Memory B cell (primary cell): ENCODE results near the gene KRTAP5-8.
"Not testable (repeated sequence)": the region's sequence is repeated elsewhere in the genome, so short reads cannot be mapped to it uniquely, and the experiment has no call there.

Source experiments
- ATAC-seq: fragments of 150-1000 bp; cut with Tn5 transposase; 2 replicates; pipeline ENCODE4 v1.10.0; 2021; ENCODE audit warnings: low read depth, mild to moderate bottlenecking, moderate library complexity
- DNase-seq, 2 donors: peaks; one replicate each; pipeline ENCODE4 v3.0.0; 2022; ENCODE audit warnings: low spot score in 2 of 2
- H3K27ac Mint-ChIP-seq: one replicate; pipeline ENCODE4 v1.8.0; 2022; ENCODE audit warnings: mild to moderate bottlenecking, moderate library complexity, mixed read lengths
- H3K27me3 Mint-ChIP-seq: one replicate; pipeline ENCODE4 v1.8.0; 2022; ENCODE audit warnings: mixed read lengths
- H3K36me3 Mint-ChIP-seq: one replicate; pipeline ENCODE4 v1.8.0; 2022; ENCODE audit warnings: mild to moderate bottlenecking, mixed read lengths
- H3K4me1 Mint-ChIP-seq: one replicate; pipeline ENCODE4 v1.8.0; 2022; ENCODE audit warnings: mixed read lengths
- H3K4me3 Mint-ChIP-seq: one replicate; pipeline ENCODE4 v1.8.0; 2022; ENCODE audit warnings: mild to moderate bottlenecking, moderate library complexity, mixed read lengths
- H3K9me3 Mint-ChIP-seq: one replicate; pipeline ENCODE4 v1.8.0; 2022; ENCODE audit warnings: mixed read lengths

The KRTAP5-8 gene

GRCh38 chr11:71527576-71528210 is 10.1 kb upstream of the KRTAP5-8 start:
- H3K9me3 Mint-ChIP-seq: no peaks in the 10 kb centered on the region
- no peak overlapping the region for H3K4me3 Mint-ChIP-seq
- DNase-seq (no peak), ATAC-seq (no peak)
- H3K36me3 Mint-ChIP-seq: peaks cover 5% of the 10 kb centered on the region
- peaks cover 2% of the 10 kb centered on the region for H3K27me3 Mint-ChIP-seq
- H3K27ac Mint-ChIP-seq: no peak overlapping the region
- H3K4me1 Mint-ChIP-seq: peaks cover 3% of the 10 kb centered on the region

GRCh38 chr11:71530602-71531001 is 7.2 kb upstream of the KRTAP5-8 start:
- Mint-ChIP-seq H3K4me1 (peaks cover 3% of the 10 kb centered on the region), H3K27ac (peak overlapping the region; percentile 5), H3K4me3 (no peak overlapping the region), H3K9me3 (no peaks in the 10 kb centered on the region), H3K27me3 (peaks cover 2% of the 10 kb centered on the region), H3K36me3 (peaks cover 3% of the 10 kb centered on the region)
- ATAC-seq (peak; percentile 56), DNase-seq (no peak)

GRCh38 chr11:71532036-71532610 is 5.7 kb upstream of the KRTAP5-8 start:
- no peaks in the 10 kb centered on the region for H3K9me3 Mint-ChIP-seq
- DNase-seq: no peak
- ATAC-seq: no peak
- H3K36me3 Mint-ChIP-seq: peaks cover 3% of the 10 kb centered on the region
- peaks cover 4% of the 10 kb centered on the region for H3K27me3 Mint-ChIP-seq
- H3K4me1 Mint-ChIP-seq: peaks cover 3% of the 10 kb centered on the region
- no peak overlapping the region for H3K27ac Mint-ChIP-seq
- no peak overlapping the region for H3K4me3 Mint-ChIP-seq

- H3K4me1 Mint-ChIP-seq, ATAC-seq, H3K9me3 Mint-ChIP-seq, H3K36me3 Mint-ChIP-seq, DNase-seq, H3K27ac Mint-ChIP-seq, H3K4me3 Mint-ChIP-seq: not testable (repeated sequence)
- H3K27me3 Mint-ChIP-seq: peaks cover 14% of the 10 kb centered on the region
Observed at GRCh38 chr11:71534711-71535608, 2.9 kb upstream of the KRTAP5-8 start.

GRCh38 chr11:71535825-71536224 is 2.0 kb upstream of the KRTAP5-8 start:
- no peak overlapping the region for H3K4me3 Mint-ChIP-seq
- peaks cover 16% of the 10 kb centered on the region for H3K27me3 Mint-ChIP-seq
- no peaks in the 10 kb centered on the region for H3K4me1 Mint-ChIP-seq
- ATAC-seq (no peak), DNase-seq (no peak)
- H3K36me3 Mint-ChIP-seq: peaks cover 7% of the 10 kb centered on the region
- peaks cover 2% of the 10 kb centered on the region for H3K9me3 Mint-ChIP-seq
- H3K27ac Mint-ChIP-seq: no peak overlapping the region

- Mint-ChIP-seq H3K27me3 (peaks cover 21% of the 10 kb centered on the region), H3K4me1 (no peaks in the 10 kb centered on the region), H3K27ac (no peak overlapping the region), H3K36me3 (peaks cover 8% of the 10 kb centered on the region), H3K4me3 (no peak overlapping the region), H3K9me3 (peaks cover 9% of the 10 kb centered on the region)
- ATAC-seq: no peak
- DNase-seq: no peak
Observed at GRCh38 chr11:71537537-71537936, 288 bp upstream of the KRTAP5-8 start.

GRCh38 chr11:71538666-71538990 is 803 bp downstream of the KRTAP5-8 start:
- Mint-ChIP-seq H3K9me3 (peaks cover 9% of the 10 kb centered on the region), H3K27ac (no peak overlapping the region), H3K4me1 (peaks cover 6% of the 10 kb centered on the region), H3K27me3 (peaks cover 25% of the 10 kb centered on the region), H3K4me3 (no peak overlapping the region), H3K36me3 (peaks cover 8% of the 10 kb centered on the region)
- ATAC-seq (no peak), DNase-seq (no peak)

GRCh38 chr11:71539017-71539416 is 1.2 kb downstream of the KRTAP5-8 start:
- no peak for DNase-seq
- no peak for ATAC-seq
- H3K27ac Mint-ChIP-seq: no peak overlapping the region
- peaks cover 9% of the 10 kb centered on the region for H3K9me3 Mint-ChIP-seq
- peaks cover 9% of the 10 kb centered on the region for H3K4me1 Mint-ChIP-seq
- peaks cover 25% of the 10 kb centered on the region for H3K27me3 Mint-ChIP-seq
- no peak overlapping the region for H3K4me3 Mint-ChIP-seq
- H3K36me3 Mint-ChIP-seq: peaks cover 8% of the 10 kb centered on the region

- peaks cover 11% of the 10 kb centered on the region for H3K4me1 Mint-ChIP-seq
- not testable (repeated sequence) for DNase-seq, H3K27ac Mint-ChIP-seq, ATAC-seq, H3K4me3 Mint-ChIP-seq, H3K9me3 Mint-ChIP-seq, H3K36me3 Mint-ChIP-seq
- H3K27me3 Mint-ChIP-seq: peaks cover 25% of the 10 kb centered on the region
Observed at GRCh38 chr11:71539971-71540370, 2.1 kb downstream of the KRTAP5-8 start.

GRCh38 chr11:71540521-71541304 is 2.9 kb downstream of the KRTAP5-8 start:
- not testable (repeated sequence) for DNase-seq, H3K36me3 Mint-ChIP-seq, H3K27ac Mint-ChIP-seq, H3K9me3 Mint-ChIP-seq, H3K4me3 Mint-ChIP-seq, ATAC-seq
- Mint-ChIP-seq H3K27me3 (peaks cover 25% of the 10 kb centered on the region), H3K4me1 (peaks cover 11% of the 10 kb centered on the region)

- H3K27me3 Mint-ChIP-seq: peaks cover 29% of the 10 kb centered on the region
- H3K9me3 Mint-ChIP-seq: peaks cover 15% of the 10 kb centered on the region
- H3K36me3 Mint-ChIP-seq: peaks cover 14% of the 10 kb centered on the region
- H3K4me3 Mint-ChIP-seq: no peak overlapping the region
- DNase-seq (no peak), ATAC-seq (no peak)
- peaks cover 11% of the 10 kb centered on the region for H3K4me1 Mint-ChIP-seq
- no peak overlapping the region for H3K27ac Mint-ChIP-seq
Observed at GRCh38 chr11:71542382-71542781, 4.6 kb downstream of the KRTAP5-8 start.

- no peak for ATAC-seq
- no peak overlapping the region for H3K27ac Mint-ChIP-seq
Observed at GRCh38 chr11:71542879-71543777, 5.3 kb downstream of the KRTAP5-8 start.

GRCh38 chr11:71543866-71544265 is 6.0 kb downstream of the KRTAP5-8 start:
- DNase-seq (no peak), ATAC-seq (peak; percentile 34)
- Mint-ChIP-seq H3K36me3 (peaks cover 16% of the 10 kb centered on the region), H3K27ac (no peak overlapping the region), H3K4me1 (peaks cover 11% of the 10 kb centered on the region), H3K27me3 (peaks cover 32% of the 10 kb centered on the region), H3K9me3 (peaks cover 15% of the 10 kb centered on the region), H3K4me3 (no peak overlapping the region)

More at GRCh38 chr11:71542879-71543777, 5.3 kb downstream of the KRTAP5-8 start:
- Mint-ChIP-seq H3K27me3 (peaks cover 33% of the 10 kb centered on the region), H3K9me3 (peaks cover 15% of the 10 kb centered on the region), H3K4me1 (peaks cover 11% of the 10 kb centered on the region), H3K36me3 (peaks cover 16% of the 10 kb centered on the region), H3K4me3 (no peak overlapping the region)
- no peak for DNase-seq
